ENCODE data around the gene INSR.
"Not testable (repeated sequence)": the region's sequence is repeated elsewhere in the genome, so short reads cannot be mapped to it uniquely, and the experiment has no call there.

The INSR gene

DNA sequence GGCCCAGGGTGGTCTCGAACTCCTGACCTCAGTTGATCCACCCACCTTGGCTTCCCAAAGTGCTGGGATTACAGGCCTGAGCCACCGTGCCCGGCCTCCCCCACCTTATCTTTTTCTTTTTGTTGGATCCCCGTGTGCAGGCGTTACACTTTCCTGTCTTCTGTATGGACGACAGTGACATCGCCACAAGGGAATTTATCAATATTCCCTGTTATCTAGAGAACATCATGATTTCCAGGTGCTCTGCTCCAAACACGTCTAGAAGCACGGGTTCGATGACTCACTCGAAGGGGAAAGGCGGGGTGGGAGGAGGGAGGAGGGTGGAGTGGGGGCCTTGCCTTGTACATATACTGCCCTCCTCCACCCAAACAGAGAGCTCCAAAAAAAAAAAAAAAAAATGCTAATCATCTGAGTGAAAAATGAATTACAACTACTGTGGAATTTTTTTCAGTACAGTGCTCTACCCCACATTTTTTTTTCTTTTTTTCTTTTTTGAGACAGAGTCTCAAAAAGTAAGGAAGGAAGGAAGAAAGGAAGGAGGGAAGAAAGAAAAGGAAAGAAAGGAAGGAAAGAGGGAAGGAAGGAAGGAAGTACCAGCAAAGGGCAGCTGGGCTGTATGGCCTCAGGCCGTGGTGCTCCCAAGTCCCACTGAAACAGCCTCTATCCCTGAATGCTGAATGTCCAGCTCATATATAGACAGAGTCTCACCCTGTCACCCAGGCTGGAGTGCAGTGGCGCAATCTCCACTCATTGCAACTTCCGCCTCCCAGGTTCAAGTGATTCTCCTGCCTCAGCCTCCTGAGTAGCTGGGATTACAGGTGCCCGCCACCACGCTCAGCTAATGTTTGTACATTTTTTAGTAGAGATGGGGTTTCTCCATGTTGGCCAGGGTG, 36.8 kb downstream of the INSR start:
- no peak for DNase-seq

DNA sequence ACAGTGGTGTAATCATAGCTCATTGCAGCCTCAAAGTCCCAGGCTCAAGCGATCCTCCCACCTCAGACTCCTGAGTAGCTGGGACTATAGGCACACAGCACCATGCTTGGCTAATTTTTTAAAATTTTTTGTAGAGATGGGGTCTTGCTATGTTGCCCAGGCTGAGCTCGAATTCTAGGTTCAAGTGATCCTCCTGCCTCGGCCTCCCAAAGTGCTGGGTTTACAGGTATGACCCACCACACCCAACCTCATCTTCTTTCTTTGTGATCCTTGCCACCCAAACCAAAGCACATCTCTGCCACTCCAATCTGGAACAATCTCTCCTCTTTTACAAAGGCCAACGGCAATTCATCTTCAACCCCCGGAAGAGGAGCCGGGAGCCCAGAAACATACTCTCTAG, 38.6 kb downstream of the INSR start:
- DNase-seq = no peak

DNA sequence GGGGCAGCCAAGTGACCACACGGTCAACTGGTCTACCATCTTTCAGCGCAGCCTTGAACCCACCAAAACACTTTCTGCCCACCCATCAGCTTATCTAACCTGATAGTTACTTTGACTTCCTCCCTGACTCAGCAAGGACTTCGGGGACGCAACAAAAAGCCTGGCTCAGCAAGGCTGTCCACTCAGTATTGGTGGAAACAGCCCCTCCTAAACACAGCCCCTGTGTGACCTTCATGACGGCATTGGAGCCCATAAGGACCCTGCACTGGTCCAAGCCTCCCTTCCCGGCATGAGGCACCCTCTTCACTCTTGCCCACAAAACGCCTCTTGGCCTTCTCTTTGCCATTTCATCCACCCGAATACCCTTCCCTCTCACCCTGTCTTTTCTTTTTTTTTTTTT, 39.1 kb downstream of the INSR start:
- DNase-seq = no peak

DNA sequence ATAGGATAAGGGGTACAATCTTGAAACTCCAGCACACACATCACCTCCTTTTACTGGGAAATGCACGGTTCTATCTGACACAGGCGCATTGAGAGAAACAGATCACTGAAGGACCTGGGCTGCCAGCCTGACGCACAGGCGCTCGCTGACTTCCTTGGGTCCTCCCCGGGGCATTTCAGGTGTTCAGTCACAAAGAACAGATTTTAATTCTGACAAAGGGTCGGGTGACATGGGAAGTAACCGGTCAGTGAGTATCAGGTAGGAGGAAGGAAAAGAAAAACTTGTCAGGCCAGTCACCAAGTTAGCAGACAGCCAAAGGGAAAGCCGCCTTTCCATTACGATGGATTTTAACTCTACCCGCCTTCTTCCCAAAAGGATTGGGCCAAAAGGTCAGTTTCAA, 39.6 kb downstream of the INSR start:
- no peak for DNase-seq

DNA sequence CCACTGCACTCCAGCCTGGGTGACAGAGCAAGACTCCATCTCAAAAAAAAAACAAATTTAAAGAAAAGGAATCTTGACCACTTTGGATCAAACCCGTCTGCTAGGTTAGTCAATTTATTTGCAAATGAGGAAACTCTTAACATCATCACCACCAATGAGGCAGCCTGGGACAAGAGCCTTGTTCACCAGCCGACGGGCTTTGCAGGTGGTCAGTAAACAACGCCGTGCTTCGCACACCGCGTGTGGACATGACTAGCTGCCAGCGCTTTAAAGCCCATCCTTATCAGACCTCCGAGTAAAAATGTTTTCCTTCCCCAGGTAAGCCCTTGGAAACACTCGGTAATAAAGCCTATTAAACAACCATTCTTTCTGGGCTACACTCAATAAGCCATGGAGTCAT, 41.9 kb downstream of the INSR start:
- no peak for DNase-seq

DNA sequence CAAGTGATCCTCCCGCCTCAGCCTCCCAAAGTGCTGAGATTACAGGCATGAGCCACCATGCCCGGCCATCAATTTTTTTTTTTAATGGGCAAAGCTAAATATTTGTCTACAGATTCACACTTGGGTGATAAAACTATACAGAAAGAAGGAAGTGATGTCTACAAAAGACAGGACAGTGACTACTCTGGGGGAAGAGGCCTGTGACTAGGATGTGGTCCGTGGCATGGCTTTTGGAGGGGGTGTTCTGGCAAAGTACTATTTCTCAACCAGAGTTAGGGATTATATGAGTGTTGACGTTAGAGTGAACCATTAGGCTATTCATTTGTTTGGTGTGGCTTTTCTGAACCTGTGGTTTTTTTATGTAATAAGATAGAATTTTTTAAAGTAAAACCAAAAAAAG, 42.7 kb downstream of the INSR start:
- DNase-seq = no peak

DNA sequence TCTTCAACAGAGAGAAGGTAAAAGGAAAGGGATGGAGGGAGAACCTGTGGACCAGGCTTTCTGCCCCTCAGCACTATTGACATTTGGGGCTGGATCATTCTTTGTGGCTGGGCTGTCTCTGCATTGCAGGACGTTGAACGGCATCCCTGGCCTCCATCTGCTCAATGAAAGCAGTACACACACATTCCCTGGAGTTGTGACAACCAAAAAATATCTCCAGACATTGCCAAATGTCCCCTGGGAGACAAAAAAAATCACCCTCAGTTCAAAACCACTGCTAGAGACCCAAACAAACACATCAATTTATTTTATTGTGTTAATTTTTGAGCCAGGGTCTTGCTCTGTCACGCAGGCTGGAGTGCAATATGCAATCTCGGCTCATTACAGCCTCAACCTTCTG, 43.3 kb downstream of the INSR start:
- DNase-seq = no peak

DNA sequence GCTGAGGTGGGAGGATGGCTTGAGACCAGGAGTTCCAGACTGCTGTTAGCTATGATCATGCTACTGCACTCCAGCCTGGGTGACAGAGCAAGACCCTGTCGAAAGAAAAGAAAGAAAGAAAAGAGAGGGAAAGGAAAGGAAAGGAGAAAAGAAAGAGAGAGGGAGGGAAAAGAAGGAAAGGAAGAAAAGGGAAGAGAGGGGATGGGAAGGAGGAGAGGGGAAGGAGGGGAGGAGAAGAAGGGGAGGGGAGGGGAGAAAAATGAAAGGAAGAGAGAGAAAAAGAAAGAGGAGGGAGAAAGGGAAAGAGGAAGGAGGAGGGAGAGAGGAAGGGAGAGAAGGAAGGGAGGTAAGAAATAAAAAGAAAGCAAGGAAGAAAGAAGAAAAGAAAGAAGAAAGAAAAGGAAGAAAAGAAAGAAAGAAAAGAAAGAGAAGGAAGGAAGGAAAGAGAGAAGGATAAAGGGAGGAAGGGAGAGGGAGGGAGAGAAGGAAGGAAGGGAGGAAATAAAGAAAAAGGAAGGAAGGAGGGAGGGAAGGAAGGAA, 44.1 kb downstream of the INSR start:
- DNase-seq = no peak

DNA sequence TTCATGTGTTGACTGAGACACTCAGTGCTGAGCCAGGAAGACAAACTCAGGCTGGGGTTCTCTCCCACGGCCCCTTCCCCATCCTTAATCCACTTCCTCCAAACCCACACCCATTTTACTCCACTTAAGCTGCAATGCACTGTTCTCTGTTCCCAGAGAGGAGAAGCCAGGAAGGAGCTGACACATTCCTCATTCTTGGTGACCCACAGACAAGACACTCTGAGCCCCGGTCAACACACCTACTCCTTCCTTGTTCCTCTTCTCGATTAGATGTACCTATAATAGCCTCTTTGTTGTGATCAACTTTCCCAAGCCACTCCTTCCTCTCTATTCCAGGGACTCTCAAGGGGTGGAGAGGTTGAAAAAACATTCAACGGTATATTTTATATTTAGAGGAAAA, 47.1 kb downstream of the INSR start:
- DNase-seq = no peak

DNA sequence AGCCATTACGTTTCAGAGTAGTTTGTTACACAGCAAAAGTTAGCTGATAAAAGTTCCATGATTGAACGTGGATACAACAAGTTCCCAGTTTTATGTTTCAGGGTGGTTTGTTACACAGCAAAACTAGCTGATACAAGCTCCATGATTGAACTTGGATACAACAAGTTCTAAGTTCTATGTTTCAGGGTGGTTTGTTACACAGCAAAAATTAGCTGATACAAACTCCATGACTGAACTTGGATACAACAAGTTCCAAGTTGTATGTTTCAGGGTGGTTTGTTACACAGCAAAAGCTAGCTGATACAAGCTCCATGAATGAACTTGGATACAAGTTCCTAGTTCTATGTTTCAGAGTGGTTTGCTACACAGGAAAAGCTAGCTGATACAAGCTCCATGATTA, 47.6 kb downstream of the INSR start:
- DNase-seq = no peak

DNA sequence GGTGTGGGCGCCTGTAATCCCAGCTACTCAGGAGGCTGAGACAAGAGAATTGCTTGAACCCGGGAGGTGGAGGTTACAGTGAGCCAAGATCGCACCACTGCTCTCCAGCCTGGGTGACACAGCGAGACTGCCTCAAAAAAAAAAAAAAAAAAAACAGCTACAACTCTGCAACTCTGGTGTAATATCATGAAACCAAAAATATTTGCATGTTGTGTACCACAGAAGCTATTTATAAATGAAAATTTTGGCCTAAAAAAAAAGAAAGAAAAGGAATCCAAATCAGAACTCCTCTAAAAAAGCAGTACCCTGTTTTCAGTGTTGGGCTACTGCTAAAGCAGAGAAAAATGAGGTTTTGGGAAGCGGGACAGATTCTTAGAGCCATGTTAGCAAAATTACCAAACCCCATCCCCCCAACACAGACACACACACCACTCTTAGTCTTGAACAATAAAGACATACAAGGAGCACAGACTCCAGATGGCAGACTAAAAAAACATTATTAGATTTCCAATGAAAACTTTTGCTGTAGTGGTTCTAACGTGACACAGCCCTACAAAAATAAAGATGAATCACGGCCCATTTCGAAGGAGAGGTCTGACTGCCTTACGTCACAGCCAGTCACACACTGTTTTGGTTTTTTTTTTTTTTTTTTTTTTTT, 51.5 kb downstream of the INSR start:
- no peak for DNase-seq

DNA sequence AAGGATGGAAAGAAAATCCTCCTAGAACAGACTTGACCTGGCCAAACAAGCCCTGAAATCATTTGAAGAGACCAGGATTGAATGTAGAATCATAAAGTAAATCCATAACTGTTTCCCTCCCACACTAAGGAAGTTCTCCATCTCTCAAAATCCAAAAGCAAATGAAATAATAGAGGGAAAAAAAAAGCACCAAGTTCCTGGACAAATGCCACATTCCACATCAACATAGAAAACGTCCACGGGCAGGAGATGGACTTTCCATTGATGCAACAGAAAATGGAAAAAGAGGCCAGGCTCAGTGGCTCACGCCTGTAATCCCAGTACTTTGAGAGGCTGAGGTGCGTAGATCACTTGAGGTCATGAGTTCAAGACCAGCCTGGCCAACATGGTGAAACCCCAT, 56.2 kb downstream of the INSR start:
- DNase-seq = no peak

DNA sequence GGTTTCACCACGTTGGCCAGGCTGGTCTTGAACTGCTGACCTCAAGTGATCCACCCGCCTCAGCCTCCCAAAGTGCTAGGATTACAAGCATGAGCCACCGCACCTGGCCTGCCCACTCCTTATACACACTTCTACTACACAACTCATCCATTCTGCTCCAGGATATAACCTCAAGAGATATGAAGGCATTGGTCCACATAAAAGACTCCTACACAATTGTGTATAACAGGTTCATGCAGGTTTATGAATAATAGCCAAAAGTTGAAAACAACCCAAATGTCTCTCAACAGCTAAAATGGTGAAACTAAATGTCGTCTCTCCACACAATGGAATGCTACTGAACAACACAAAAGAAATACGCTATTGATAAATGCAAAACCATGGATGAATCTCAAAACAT, 58.1 kb downstream of the INSR start:
- no peak for DNase-seq

DNA sequence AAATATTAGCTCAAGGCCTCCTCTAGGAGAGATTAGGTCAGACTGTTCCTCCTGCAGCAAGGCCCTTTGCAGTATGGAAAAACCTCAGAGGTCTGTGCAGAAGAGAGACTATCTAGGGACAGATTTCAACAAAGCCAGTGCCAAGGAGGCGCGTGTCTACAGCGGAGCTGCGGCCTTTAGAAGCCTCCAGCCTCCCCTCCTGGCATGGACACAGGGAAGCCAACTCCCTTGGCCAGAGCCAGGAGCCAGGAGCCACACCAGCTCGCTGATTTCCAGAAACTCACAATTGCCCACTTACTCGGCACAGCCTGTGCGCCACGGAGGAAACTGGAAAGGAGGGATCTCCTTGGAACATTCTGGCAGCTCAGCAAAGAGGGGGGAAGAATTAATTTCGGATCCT, 63.4 kb downstream of the INSR start:
- no peak for DNase-seq

DNA sequence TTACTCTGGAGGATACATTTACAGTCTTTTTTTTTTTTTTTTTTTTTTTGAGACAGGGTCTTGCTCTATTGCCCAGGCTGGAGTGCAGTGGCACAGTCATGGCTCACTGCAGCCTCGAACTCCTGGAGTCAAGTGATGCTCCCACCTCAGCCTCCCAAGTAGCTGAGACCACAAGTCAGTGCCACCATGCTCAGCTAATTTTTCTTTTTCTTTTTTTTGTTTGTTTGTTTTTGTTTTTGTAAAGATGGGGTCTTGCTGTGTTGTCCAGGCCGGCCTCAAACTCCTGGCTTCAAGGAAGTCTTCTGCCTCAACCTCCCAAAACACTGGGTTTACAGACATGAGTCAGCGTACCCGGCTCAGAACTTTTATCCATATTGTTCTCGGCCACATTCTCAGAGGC, 64.5 kb downstream of the INSR start:
- no peak for DNase-seq

DNA sequence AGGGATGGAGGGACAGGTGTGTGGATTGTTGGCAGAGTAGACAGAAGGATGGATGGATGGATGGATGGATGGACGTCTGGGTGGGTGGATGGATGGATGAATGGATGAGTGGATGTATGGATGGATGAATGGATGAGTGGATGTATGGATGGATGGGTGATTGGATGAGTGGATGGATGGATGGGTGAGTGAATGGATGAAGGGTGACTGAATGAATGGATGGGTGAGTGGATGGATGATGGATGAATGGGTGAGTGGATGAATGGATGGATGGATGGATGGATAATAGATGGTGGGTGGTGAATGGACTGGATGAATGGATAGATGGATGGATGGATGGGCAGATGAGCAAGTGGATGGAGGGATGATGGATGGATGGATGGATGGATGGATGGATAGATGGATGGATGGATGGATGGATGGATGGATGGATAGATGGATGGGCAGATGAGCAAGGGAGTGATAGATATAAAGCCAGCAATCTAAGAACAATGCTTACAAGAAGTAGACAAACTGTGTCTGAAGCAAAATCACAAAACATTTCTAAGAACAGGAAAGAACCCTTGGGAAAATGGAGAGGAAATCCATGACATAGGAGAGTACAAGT, 65.2 kb downstream of the INSR start:
- no peak for DNase-seq

DNA sequence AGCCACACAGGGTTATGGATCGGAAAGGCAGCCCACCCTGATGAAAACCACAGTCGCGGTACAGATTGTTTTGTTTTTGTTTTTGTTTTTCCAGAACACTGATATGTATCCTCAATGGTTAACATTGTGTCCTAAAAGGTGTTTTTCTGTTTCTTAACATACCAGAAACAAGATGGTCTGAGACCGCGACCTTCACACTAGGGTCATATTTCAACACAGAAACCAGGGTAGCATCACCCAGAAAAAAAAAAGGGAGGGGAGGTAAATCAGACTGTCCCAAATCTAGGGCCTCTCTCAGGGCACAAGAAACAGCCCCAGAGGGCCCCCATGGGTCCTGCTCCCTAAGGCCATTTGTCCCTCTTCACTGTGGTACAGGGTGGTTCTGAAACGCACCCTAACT, 66.5 kb downstream of the INSR start:
- no peak for DNase-seq

DNA sequence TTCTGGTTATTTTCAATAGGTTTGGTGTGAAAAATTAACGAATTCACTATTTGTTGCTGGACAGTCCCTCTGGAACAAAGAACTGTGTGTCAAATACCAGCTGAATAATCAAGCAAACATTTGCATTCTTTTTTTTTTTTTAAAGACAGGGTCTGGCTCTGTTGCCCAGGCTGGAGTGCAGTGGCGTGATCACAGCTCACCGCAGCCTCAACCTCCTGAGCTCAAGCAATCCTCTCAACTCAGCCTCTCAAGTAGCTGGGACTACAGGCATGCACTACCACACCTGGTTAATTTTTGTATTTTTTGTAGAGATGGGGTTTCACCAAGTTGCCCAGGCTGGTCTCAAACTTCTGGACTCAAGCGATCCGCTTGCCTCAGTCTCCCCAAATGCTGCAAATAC, 67.1 kb downstream of the INSR start:
- not testable (repeated sequence) for DNase-seq

DNA sequence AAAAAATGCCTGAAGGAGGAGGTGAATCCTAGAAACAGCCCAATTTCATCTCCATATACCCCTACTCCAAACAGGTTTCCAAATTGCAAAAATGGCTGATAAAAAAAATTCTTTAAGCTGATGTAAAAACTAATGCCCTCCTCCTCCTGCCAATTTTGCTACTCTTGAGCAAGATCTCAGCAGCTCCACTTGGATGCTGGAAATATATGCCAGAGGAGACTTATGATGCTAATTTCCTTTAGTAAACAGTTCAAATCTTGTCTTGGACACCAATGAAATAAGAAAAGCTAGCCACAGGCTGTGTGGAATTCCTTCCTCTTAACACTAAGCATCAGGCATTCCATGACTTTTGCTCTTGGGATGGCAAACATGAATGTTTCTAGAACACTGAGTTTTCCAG, 67.5 kb downstream of the INSR start:
- no peak for DNase-seq

DNA sequence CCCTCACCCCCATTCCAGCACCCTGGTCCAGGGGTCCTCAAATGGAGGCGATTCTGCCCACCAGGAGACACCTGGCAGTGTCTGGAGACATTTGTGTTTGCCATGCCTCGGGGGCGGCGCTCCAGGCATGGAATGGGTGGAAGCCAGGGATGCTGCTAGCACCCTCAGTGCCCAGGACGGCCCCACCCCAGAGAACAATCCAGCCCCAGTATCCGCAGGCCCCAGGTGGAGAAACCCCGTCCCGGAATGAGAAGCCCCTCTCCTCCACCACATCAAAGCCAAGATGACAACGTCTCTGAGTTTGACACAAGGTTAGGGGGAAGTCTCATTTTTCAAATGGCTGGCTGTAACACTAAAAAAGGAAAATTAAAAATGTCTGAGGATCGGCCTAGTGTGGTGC, 68.5 kb downstream of the INSR start:
- DNase-seq = no peak

DNA sequence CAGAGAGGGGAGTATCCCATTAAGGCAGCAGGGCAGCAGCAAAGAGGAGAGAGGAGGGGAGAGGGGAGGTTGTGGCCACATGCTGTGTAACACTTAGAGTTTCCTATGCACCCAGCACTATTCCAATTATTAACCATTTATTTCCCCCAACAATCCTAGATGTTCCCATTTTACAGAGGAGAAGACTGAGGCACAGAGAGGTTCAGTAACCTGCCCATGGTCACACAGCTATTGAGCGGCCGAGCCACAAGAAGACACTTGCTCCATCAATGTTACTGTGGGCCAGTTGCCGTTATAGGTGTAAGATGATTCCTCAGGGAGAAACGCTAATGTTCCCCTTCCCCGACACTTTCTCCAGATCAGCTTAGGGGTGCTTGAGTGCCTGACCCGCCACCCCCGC, 69.2 kb downstream of the INSR start:
- DNase-seq = no peak

DNA sequence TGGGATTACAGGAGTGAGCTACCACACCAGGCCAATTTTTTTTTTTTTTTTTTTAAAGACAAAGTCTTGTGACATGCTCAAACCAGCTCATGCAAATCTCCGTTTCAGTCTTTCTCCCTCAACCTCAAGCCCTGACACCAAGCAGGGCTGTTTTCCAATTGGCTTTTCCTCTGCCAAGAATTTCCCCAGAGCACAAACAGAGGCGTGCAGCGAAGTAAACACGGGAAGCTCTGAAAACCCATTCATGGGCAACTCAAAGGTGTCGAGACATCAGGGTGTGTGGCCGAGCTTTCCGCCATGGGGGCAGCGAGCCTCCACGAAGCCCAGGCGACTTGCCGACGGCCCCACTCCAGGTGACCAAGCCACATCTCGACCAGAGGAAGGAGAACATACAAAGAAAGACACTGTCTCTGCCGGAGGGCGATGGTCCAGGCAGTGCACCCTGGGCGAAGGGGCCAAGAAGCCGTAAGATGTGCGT, 70.0 kb downstream of the INSR start:
- no peak for DNase-seq

DNA sequence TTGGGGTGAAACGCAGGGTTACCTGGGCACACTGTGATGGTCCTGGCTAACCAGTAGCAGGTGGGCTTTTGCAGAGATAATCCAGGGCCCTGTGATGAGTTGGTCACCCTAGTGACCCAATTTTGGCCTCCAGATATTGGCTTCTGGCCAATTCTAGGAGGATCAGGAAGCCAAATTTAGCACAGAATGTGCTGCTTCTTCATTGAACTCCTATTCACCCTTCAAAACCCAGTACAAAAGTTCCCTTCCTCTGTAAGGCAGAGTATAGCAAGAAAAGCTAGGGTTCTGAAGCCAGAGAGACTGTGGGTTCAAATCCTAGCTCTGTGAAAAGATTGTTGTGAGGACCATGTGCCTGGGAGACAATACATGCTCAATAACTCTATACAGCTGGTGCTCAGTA, 70.8 kb downstream of the INSR start:
- no peak for DNase-seq

DNA sequence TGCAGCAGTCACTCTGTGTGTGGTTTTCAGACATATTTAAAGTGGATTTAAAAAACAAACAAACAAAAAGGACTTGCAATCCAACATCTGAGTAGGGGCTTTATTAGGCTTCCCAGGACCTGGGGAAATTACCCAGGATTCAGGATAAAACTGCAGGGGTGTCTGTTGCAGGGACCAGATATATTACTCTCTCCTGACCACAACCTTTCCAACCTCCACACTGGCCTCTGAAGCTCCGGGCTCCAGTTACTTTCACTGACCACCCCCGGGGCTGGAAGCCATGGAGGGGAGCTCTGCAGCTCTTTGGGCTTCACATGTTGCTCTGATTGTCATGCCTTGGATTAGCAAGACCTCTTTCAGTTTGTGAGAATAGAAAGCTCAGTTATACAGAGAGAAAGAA, 75.2 kb downstream of the INSR start:
- DNase-seq = no peak

All from SHP77 treated with DMSO at 0.1 percent for 48 hours (cell line).